Choroid plexus epithelial cell (primary cell): Measurements from ENCODE around the gene TTC28.

Experiments
- DNase-seq: peaks from one replicate; pipeline ENCODE4 v3.0.0-alpha.2; 2010; ENCODE audit warnings: low read depth
- H3K4me3 ChIP-seq: 2 replicates; pipeline ENCODE4 v1.5.1; 2011; ENCODE audit warnings: low read depth, mild to moderate bottlenecking, control low read depth, low read length, moderate library complexity
- TF ChIP-seq, protein P1 (sequence below): conservative IDR thresholded peaks from 2 replicates; pipeline ENCODE4 v1.5.1; 2011; ENCODE audit warnings: low read depth, mild to moderate bottlenecking, control low read depth, inconsistent platforms, low read length, moderate library complexity

The TTC28 gene

DNA sequence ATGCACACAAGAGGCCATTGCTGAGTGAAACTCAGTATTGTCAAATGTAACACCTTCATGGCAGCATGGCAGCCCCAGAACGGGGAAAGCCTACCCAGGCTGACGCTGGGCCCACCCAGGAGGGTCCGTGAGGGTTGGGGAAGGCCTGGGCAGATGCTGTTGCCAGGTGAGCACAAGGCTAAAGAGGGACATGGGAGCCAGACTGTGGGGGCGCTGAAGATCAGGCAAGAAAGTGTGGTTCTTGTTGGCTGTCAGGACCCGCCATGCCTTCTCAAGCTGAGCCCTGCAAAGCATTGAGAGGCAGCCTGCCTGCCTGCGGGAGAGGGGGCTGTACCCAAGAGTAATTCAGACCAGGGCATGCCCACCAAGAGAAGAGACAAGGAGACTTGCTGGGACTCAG lies 675.6 kb downstream of the TTC28 start:
- no peak for DNase-seq
- TF ChIP-seq, protein P1, sequence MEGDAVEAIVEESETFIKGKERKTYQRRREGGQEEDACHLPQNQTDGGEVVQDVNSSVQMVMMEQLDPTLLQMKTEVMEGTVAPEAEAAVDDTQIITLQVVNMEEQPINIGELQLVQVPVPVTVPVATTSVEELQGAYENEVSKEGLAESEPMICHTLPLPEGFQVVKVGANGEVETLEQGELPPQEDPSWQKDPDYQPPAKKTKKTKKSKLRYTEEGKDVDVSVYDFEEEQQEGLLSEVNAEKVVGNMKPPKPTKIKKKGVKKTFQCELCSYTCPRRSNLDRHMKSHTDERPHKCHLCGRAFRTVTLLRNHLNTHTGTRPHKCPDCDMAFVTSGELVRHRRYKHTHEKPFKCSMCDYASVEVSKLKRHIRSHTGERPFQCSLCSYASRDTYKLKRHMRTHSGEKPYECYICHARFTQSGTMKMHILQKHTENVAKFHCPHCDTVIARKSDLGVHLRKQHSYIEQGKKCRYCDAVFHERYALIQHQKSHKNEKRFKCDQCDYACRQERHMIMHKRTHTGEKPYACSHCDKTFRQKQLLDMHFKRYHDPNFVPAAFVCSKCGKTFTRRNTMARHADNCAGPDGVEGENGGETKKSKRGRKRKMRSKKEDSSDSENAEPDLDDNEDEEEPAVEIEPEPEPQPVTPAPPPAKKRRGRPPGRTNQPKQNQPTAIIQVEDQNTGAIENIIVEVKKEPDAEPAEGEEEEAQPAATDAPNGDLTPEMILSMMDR: no peak
- H3K4me3 ChIP-seq: no peak overlapping the region

DNA sequence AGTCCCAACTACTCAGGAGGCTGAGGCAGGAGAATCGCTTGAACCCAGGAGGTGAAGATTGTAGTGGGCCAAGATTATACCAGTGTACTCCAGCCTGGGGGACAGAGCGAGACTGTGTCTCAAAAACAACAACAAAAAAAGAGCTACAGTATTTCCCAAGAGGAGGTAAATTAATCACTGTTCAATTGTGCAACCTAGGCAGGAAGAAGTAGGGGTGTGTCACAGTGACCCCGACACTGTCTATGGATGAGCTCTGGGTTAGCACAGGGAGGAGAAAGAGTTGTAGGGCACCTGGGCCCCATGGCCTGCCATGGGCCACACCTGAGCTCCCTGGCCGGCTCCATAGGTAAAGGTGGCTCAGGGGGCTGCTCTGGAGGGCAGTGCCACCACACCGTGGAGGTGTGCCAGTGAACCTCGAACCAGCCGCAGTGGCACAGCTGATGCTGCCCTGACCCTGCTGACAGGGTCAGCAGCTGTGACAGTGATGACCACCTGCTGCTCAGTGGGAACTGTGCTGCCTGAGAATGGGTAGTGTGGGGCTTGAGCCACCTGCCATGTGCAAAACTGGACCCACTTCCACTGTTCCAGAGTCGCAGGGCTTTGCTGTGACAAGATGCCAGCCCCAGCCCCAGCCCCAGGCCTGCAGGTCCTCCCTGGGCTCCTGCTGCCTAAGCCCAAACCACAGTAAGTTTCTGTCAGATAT lies 676.6 kb downstream of the TTC28 start:
- TF ChIP-seq, protein P1: no peak
- H3K4me3 ChIP-seq: no peak overlapping the region
- DNase-seq: peak; percentile 25

DNA sequence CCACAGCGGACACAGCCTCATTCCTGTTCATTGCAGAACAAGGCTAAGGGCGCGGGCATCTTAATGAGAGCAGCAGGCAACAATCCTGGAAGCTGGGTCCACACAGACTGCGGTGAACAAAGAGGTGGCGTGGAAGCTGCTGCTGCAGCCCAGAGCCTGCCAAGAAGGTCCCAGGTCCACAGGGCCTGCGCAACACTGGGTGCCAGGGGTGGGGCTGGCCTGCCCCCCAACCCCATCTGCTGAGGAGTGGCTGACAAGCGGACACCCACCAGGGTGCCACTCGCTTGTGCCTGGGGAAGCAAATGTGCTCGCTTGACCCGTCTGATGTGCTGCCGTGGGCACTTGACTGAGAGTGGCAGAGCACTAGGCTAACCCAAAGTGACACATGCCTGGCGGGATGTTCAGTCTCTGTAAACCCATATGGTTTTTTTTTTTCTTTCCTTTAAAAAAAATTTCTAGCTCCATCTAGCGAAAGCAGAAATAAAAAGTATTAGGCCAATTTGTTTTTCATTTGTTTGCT lies 677.4 kb downstream of the TTC28 start:
- TF ChIP-seq, protein P1: peak; percentile 4
- no peak overlapping the region for H3K4me3 ChIP-seq
- DNase-seq: peak; percentile 31

DNA sequence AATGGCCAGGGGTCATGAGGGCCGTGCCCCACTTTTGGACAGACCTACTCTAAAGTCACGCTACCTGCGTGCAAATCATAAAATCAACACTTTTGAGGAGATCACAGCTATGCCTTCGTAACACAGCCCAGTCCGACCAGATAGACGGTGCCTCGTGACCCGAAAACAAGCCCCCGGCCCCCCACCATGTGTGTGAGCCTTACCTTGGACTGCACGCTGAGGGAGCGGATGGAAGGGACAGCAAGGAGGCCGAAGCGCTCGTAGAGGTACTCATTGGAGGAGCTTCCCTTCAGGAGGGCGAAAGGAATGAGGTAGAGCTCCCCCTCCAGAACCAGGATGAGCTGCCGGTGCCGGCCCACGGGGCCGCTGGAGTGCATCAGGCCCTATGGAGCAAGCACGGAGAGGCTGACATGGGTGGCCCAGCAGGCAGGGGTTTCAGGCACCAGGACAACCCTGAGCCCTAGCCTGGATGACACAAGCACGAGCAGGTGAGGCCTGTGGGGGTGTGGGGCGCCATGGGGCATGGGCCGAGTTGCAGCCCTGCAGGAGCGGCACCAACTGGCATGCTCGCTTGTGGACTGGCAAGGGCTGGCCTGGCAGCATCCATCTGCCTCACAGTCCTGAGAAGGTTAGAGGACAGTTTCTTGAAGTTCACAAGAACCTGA lies 678.3 kb downstream of the TTC28 start:
- DNase-seq: no peak
- H3K4me3 ChIP-seq: no peak overlapping the region
- TF ChIP-seq, protein P1: no peak

DNA sequence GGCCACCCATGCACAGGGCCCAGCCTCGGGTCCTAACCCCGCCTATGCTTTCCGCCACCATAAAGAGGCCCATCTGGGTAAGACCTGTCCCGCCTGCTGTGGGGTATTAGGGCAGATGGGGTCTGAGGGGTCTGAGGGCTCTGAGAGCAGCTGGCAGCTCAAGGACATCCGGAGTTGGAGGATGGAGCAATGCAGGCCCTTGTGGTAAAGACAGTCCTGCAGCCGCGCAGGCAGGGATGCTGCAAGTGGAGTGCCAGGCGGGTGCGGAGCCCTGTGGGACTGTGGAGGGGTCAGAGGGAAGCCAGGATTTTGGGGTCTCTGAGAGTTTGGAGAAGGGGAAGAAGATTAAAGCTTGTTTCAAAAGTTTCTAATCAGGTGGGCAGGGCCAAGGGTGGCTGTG lies 679.3 kb downstream of the TTC28 start:
- no peak overlapping the region for H3K4me3 ChIP-seq
- DNase-seq: no peak
- TF ChIP-seq, protein P1: no peak

DNA sequence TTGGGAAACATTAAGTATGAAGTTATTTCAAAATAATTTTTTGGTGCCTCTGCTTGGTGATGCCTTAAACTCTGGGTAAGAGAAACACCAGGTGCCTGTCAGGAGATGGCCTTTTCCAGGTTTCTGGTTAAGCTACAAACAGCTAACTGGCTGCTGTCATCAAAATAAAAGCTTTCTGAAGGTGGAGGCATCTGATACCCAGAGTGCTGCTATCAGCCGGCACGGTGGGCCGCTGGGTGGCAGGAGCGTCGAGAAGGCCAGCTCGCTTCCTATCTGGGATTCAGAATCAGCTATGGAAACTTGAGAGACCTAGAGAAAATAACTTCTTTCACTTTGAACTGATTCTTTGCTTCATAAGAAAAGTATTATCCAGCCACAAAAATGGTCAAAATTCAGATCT lies 679.8 kb downstream of the TTC28 start:
- no peak for DNase-seq
- H3K4me3 ChIP-seq: no peak overlapping the region
- TF ChIP-seq, protein P1: no peak
